ENCODE measurements around the gene MFNG.

DNA sequence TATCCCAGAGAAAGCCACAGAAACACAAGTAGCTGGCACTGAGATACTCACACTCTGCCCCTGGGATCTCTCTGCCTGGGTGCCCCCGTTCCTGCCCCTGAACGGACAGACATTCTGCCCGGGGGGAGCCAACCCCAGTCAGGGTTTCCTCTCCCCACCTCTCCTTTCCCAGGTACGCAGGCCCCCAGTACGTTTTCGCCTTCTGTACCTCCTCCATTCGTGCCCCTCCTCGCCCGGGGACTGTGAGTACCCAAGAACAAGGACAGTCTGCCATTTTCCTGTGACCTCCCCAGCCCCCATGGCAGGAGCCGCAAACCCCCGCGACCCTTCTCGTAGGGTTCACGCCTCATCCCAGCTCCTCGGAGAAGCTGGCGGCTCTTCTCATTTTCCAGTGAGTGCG lies 29.8 kb downstream of the MFNG start:
- TF ChIP-seq POLR2A (IDR thresholded peaks at IDR 0.05; ENCODE audit: extremely low read depth, insufficient read length) (no peak), CTCF (IDR thresholded peaks at IDR 0.05; ENCODE audit: low read depth, low read length) (no peak), MYC (IDR thresholded peaks at IDR 0.05; ENCODE audit: low read depth, low read length) (no peak)
- TF ChIP-seq, protein P1, sequence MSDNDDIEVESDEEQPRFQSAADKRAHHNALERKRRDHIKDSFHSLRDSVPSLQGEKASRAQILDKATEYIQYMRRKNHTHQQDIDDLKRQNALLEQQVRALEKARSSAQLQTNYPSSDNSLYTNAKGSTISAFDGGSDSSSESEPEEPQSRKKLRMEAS (IDR thresholded peaks at IDR 0.05; ENCODE audit: low read depth, low read length), result no peak

Data from NB4 (cell line).